Neural progenitor cell (in vitro differentiated cells): Measurements from ENCODE around the gene ADCY4.

Experiments used
- CTCF ChIP-seq: fragments of 200-600 bp; sonication (generic); IDR thresholded peaks from 2 replicates; pipeline ENCODE4 v1.5.1; 2017; ENCODE audit warnings: antibody characterized with exemption, mild to moderate bottlenecking
- EZH2 ChIP-seq: fragments of 200-600 bp; sonication (generic); IDR thresholded peaks from 2 replicates; pipeline ENCODE4 v1.6.1; 2017; ENCODE audit warnings: antibody characterized with exemption, mild to moderate bottlenecking, moderate library complexity
- EZH2phosphoT487 ChIP-seq: fragments of 200-600 bp; sonication (generic); IDR thresholded peaks from 2 replicates; pipeline ENCODE4 v1.6.1; 2017; ENCODE audit warnings: antibody characterized with exemption

GRCh38 chr14:24297190-24297964, 37.5 kb downstream of the ADCY4 start:
- TF ChIP-seq CTCF (peak; percentile 55), EZH2phosphoT487 (no peak), EZH2 (no peak)
